Upper lobe of left lung (tissue), 4 donors: ENCODE data around the gene LDB2.

Experiments
- CTCF ChIP-seq, 6 experiments: fragments of 450-650 bp in 4 of 6; fragments of 200-600 bp in 2 of 6; sonication (generic) in 2 of 6; IDR thresholded peaks; one replicate each; pipeline ENCODE4 v1.5.1; 2016 to 2019; ENCODE audit warnings: antibody characterized with exemption in 6 of 6
- POLR2AphosphoS5 ChIP-seq, 2 donors: sonication (generic); formaldehyde crosslinking; IDR thresholded peaks; one replicate each; pipeline ENCODE4 v1.5.1; 2017; ENCODE audit warnings: antibody characterized with exemption in 2 of 2

- TF ChIP-seq POLR2AphosphoS5 (IDR thresholded peaks at IDR 0.05): no peak
- TF ChIP-seq CTCF (IDR thresholded peaks at IDR 0.05): no peak
Measured at GRCh38 chr4:16646459-16646858, 252.0 kb downstream of the LDB2 start.
